ENCODE data around the gene IQCH.

DNA sequence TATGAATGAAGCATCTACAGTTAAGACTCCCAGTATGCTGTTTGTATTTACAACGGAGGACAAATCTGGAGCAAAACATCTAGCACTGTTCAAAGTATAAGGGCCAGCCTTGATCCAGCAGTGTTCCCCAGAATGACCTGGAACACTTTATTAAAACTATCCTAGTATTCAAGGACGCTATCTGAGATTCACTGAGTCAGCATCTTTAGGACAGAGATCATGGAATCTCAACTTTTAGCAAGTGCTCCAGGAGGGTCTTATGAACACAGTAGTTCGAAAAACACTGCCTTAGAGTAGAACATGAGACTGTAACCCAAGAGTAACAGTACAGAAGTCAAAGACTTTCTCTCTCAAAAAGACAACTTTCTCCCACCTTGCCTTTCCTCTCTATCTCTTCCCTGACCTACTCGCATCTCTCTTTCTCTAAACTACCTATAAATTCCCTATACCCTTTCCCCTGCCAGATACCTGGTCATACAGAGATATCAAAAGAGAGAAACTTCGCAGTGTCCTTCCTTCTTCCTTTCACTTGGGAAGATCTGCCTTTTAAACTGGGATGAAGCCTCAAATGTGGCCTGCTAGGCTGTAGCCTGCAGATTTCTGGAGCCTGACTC, 43.9 kb upstream of the IQCH start:
- TF ChIP-seq, protein P1, sequence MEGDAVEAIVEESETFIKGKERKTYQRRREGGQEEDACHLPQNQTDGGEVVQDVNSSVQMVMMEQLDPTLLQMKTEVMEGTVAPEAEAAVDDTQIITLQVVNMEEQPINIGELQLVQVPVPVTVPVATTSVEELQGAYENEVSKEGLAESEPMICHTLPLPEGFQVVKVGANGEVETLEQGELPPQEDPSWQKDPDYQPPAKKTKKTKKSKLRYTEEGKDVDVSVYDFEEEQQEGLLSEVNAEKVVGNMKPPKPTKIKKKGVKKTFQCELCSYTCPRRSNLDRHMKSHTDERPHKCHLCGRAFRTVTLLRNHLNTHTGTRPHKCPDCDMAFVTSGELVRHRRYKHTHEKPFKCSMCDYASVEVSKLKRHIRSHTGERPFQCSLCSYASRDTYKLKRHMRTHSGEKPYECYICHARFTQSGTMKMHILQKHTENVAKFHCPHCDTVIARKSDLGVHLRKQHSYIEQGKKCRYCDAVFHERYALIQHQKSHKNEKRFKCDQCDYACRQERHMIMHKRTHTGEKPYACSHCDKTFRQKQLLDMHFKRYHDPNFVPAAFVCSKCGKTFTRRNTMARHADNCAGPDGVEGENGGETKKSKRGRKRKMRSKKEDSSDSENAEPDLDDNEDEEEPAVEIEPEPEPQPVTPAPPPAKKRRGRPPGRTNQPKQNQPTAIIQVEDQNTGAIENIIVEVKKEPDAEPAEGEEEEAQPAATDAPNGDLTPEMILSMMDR (IDR thresholded peaks at IDR 0.05; ENCODE audit: low read depth, low read length, poor library complexity, severe bottlenecking), result no peak
- TF ChIP-seq EZH2phosphoT487 (IDR thresholded peaks at IDR 0.05; ENCODE audit: borderline replicate concordance, low read length), result no peak

All from DOHH2 (cell line).